HG03196 (cell line): ENCODE results near the gene C20orf96.
"Not testable (repeated sequence)": the region's sequence is repeated elsewhere in the genome, so short reads cannot be mapped to it uniquely, and the experiment has no call there.

ENCODE experiments used
- ATAC-seq: cut with Tn5 transposase; IDR thresholded peaks from one replicate; pipeline ENCODE4 v1.9.1; 2021; ENCODE audit not compliant: unreplicated experiment

C20orf96 gene

GRCh38 chr20:290084-290831 is at the start of gene C20orf96:
C20orf96 (minus strand) TSS chr20:290750; CDS start chr20:290610, 140 bp downstream.
- ATAC-seq: peak; percentile 78

- ATAC-seq: not testable (repeated sequence)
Observed at GRCh38 chr20:336040-336439, 45.5 kb upstream of the C20orf96 start.

DNA sequence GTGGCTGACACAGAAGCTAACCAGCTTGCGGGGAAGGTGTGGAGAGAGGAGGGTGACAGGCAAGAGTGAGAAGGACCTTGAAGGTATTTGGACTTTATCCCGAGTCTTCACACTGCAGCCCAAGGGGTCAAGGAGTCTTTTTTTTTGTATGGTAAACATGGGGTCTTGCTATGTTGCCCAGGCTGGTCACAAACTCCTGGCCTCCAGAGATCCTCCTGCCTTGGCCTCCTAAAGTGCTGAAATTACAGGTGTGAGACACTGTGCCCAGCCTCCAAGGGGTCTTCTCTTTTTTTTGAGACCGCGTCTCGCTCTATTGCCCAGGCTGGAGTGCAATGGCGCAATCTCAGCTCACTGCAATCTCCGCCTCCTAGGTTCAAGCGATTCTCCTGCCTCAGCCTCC is 44.0 kb upstream of the C20orf96 start:
- no peak for ATAC-seq

- no peak for ATAC-seq
Observed at GRCh38 chr20:330233-331149, 39.9 kb upstream of the C20orf96 start.

GRCh38 chr20:329851-330232 is 39.3 kb upstream of the C20orf96 start:
- ATAC-seq: no peak

DNA sequence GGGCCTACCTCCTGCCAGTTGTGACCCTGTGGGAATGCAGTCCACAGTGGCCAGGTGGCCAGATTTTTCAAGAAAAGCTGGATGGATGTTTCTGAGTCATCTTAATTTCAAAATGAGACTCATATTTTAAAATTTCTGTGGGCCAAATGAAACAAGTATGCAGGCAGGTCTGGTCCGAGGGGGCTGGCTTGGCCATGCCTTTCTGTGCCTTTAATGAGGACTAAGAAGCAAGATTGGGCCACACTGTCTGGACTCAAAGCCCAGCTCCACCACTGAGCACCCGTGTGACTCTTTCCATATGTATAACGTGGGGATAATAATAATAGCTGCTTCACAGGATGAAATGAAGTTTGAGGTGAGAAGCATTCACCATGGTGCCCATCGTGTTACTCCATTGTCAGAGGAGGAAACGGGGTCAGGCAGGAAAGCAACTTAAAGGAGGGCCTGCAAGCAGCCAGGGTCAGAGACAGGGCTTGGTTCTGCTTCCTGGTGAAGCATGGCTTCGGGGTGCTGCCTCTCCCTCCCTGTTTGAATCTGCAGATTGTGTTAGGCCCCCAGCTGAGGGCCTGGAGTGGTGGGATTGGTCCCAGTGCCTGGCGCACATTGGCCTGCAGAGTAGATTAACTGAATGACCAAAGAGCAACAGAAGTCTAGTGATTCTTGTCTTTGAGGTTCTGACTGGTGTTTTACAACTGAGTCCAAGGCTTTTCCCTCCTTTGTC is 38.6 kb upstream of the C20orf96 start:
- no peak for ATAC-seq

GRCh38 chr20:328027-328974 is 37.8 kb upstream of the C20orf96 start:
- ATAC-seq: no peak

DNA sequence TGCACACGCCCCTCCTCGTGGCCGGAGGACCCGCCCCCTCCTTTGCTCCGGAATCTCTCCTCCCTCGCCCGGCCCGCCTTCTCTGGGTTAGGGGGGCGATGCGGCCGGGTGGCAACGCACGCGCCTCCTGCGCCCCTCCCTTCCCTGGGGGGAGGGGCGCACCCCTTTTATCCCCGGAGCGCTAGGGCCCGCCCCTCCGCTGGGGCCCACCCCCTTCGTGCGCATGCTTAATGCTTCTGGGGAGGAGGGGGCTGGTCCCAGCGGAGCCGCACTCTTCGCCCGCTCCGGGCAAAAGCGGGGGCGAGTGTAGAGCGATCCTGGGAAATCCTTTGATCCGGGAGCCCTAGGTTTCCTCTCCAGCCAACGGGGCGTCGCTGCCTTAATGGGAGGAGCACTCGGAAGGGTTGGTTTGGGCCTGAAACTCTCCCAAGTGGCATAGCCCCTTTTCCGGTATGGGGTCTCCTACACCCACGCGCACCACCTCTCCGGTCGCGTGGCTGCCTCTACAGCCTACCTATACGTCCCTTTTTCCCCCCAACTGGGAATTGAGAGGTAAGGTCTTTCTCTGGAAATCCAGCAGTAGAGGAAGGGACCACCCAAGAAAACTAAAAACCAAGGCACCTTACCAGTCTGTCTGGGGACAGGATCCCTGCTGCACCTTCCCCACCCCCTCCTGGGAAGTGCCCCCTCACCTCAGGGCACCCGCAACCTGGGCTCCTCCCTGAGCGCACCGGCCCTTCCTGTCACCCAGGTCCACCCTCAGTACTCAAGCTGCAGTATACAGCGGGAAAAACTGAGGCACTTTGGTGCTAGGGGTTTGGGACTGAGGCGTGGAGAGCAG is 36.9 kb upstream of the C20orf96 start:
- ATAC-seq: no peak

DNA sequence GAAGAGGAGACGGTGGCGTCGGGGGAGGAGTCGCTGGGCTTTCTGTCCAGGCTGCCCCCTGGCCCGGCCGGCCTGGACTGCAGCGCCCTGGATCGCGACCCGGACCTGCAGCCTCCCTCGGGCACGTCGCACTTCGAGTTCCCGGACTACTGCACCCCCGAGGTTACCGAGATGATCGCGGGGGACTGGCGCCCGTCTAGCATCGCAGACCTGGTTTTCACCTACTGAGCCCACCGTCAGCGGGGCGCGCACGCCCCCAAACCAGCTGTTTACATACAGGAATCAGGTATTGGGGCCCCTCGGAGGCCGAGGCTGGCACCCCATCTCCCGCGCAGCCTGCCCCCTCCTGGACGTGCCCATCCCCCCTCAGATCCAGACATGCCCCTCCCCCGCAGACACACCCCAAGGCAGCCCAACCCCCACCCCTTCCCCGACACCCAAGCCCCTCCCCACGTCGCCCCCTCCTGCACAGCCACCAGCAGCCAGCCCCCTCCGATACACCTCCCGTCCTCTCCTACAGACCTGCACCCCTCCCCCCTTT is 36.2 kb upstream of the C20orf96 start:
- no peak for ATAC-seq

DNA sequence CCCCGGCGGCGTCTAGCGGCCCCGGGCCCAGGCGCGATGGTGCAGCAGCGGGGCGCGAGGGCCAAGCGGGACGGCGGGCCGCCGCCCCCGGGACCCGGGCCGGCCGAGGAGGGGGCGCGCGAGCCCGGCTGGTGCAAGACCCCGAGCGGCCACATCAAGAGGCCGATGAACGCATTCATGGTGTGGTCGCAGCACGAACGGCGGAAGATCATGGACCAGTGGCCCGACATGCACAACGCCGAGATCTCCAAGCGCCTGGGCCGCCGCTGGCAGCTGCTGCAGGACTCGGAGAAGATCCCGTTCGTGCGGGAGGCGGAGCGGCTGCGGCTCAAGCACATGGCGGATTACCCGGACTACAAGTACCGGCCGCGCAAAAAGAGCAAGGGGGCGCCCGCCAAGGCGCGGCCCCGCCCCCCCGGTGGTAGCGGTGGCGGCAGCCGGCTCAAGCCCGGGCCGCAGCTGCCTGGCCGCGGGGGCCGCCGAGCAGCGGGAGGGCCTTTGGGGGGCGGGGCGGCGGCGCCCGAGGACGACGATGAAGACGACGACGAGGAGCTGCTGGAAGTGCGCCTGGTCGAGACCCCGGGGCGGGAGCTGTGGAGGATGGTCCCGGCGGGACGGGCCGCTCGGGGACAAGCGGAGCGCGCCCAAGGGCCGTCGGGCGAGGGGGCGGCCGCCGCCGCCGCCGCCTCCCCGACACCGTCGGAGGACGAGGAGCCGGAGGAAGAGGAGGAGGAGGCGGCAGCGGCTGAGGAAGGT is 35.5 kb upstream of the C20orf96 start:
- no peak for ATAC-seq

DNA sequence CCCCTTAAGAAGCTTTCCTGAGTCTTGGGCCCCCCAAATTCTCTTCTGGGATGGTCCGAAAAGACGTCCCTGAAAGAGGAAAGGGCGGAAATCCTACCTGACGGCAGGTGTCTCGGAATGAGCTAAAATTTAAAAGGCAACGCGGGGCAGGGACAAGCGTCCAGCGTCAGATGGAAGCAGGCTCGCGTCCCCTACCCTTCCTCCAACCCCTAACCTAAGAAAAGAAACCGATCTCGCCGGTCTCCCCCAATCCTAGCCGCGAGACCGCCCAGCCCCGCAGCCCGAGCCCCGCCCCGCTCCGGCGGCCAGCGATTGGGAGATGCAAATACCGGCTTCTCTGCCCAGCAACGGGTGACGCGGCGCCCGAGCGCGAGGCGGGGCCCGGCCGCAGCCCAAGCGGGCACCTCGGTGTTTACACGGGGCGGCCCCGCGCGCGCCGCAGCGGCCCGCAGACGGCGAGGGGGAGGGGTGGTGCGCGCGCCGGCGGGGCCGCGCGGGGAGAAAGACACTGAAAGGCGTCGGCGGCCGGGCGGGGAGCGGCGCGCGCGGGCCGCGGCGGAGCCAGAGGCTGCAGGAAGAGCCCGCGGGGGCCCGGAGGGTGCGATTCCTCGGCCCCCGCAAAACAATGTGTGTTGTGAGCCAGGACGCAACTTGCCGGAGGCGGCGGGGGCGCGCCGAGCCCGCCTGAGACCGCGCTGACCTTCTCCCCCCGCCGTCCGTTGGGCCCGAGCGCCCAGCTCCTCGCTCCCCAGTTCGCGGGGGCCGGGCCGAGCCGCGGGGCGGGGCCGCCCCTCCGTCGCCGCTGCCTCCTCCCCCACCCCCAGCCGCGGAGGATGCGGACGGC is 34.7 kb upstream of the C20orf96 start, which contains the start of gene SOX12:
SOX12 (plus strand) TSS at position 508 of the 844 bp plus-strand sequence. CDS start 373 bp downstream, outside the sequence.
- peak; percentile 66 for ATAC-seq

- ATAC-seq: peak; percentile 45
Observed at GRCh38 chr20:324177-325044, 33.9 kb upstream of the C20orf96 start.

DNA sequence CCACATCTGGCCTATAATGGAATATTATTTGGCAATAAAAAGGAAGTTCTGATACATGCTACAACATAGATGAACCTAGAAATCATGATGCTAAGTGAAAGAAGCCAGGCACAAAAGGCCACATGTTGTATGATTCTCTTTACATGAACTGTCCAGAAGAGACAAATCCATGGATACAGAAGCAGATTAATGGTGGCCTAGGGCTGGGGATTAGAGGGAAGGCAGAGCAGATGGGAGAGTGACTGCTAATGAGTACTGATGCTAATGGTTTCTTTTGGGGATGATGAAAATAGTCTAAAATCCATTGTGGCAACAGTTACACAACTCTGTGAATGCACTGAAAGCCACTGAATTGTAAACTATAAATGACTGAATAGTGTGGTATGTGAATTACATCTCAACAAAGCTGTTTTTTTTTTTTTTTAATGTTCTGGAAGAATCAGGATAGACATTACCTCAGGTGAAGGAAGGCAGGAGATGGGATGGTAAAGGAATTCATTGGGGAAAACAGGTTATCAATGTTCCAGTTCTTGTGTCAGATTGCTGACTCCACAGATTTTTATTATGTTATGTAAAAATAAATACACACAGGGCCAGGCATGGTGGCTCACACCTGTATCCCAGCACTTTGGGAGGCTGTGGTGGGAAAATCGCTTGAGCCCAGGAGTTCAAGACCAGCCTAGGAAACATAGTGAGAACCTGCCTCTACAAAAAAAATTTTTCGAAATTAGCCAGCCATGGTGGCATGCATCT is 25.9 kb upstream of the C20orf96 start:
- no peak for ATAC-seq

GRCh38 chr20:313948-314347 is 23.4 kb upstream of the C20orf96 start:
- no peak for ATAC-seq

GRCh38 chr20:313402-313801 is 22.9 kb upstream of the C20orf96 start:
- no peak for ATAC-seq

GRCh38 chr20:312866-313265 is 22.3 kb upstream of the C20orf96 start:
- no peak for ATAC-seq
